ENCODE results near the gene TUBB4A.
A peak's percentile ranks its signal among the peaks of the same experiment; 100 is the strongest.

Gene TUBB4A

DNA sequence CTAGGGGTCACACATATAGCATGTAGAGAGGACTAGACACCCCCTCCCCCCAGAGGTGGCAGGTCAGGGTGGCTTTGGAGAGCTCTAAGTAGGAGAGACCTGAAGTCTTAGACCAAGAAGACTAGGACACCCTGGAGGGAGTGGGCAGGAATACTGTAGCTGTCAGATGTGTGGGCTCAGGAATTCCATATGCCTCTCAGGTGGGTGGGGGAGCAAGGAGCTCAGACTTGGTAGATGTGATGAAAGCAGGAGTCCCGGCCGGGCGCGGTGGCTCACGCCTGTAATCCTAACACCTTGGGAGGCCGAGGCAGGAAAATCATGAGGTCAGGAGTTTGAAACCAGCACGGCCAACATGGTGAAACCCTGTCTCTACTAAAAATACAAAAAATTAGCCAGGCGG is 36.4 kb downstream of the TUBB4A start:
- DNase-seq, result no peak

GRCh38 chr19:6465006-6465405 is 37.1 kb downstream of the TUBB4A start:
- DNase-seq, result no peak

DNA sequence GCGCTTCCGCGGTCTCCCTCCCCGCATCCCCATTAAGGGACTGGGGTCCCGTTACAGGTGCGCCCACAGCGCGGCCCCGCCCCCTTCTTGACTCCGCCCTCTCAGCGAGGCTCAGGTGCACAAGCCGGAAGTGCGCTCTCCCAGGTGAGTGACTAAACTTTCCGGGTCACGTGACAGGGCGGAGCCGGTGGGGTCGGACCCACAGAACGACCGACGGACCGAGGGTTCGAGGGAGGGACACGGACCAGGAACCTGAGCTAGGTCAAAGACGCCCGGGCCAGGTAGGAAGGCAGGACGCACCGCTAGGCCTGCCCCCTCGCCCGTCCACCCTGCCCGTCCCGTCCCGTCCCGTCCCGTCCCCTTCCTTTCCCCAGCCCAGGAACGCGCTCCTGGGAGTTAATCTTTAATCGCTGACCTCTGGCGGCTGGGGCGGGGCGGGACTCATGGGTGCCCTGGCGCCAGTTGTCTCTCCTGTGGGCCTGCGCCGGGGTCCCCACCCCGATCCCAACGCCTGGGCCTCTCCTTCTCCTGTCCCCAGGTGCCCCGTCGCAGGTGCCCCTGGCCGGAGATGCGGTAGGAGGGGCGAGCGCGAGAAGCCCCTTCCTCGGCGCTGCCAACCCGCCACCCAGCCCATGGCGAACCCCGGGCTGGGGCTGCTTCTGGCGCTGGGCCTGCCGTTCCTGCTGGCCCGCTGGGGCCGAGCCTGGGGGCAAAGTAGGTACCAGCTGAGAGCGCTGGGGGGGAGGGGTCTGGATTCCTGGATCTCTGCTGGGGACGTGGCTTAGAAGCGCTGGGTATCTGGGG is 37.8 kb downstream of the TUBB4A start, which contains the start of gene CRB3:
Gene CRB3, plus strand, starts transcription at position 202 of the 804 bp plus-strand sequence. Its CDS starts 431 bp downstream, at position 633.
- DNase-seq, result no peak

DNA sequence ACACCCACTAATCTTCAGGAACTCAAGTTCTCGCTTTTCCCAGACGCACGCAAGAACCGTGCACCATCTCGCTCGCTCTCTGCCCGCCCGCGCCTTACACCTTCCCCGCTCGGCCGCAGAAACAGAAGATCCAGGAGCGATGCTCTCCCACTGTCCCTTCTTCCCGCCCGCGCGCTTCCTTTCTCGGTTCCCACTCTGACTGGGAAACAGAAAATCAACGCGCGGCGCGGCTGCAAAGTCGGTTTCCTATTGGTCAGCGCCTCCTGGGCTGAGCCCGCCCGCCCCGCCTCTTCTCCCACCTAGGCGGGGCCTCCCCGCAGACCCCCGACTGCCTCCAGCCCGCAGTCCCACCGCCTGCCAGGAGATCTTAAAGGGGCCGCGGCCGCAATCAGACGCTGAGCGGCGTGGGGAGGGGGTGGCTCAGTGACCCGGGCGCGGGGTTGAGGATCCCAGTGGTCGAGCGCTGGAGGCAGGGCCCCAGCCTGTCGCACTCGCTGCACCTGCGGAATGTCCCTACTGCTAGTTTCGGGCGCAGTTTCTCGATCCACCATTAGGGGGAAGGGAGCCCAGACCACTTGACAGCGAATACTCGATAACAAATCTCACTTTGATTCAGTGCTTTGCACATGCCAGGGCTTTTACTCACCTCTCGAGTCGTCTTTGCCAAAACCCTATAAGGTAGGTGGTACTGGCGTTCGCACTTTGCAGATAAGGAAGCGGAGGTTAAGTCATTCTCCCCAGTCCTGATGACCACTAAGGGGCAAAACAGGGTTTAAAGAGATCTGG is 41.8 kb downstream of the TUBB4A start:
- peak; percentile 98 for DNase-seq

GRCh38 chr19:6459262-6460098 is 42.6 kb downstream of the TUBB4A start, which contains the start of gene SLC25A23:
SLC25A23 (minus strand) TSS chr19:6459792; CDS start chr19:6459628, 164 bp downstream.
- peak; percentile 54 for DNase-seq

DNA sequence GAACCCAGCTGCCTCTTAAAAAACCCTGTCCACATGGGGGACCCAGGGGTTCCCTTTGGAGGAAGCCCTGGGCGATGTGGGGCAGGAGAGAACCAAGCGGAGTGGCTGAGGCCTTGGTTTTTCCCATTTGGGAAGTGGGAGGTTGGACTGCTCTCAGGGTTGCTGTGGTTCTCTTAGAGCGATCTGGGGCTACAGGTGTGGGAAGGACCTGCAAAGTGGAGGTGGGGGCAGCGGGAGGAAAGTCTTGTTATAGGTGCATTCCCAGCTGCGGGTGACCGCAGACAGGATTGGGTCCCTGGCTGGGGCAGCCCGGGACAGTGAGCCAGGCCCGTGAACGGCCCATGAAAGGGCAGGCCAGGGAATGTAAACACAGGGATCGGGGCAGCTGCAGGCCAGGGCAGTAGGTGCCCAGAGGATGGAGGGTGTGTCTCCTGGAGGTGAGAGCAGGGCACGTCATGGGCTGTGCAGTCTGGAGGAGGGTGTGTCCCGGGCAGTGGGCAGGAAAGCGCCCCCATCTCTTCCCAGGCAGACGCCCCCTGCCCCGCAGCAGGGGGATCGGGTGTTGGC is 43.3 kb downstream of the TUBB4A start:
- DNase-seq, result no peak

- DNase-seq, result no peak
These were observed 44.0 kb downstream of the TUBB4A start for GRCh38 chr19:6457958-6458694.

DNA sequence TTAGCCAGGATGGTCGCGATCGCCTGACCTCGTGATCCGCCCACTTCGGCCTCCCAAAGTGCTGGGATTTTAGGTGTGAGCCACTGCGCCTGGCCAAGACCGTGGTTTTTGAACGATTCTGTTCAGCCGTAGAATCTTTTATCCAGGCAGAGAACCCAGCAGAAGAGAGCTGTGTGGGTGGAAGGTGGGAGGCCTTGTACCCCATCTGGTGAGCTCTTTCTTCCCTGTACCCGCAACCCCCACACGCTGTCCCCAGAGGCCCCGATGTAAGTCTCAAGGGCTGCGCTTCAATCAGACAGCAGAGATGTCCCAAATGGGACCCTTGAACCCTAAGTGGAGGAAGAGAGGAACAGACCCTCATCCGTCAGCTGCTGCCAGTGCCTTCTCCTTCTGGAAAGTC is 46.2 kb downstream of the TUBB4A start:
- no peak for DNase-seq

GRCh38 chr19:6453951-6454565 is 48.1 kb downstream of the TUBB4A start:
- DNase-seq, result no peak

DNA sequence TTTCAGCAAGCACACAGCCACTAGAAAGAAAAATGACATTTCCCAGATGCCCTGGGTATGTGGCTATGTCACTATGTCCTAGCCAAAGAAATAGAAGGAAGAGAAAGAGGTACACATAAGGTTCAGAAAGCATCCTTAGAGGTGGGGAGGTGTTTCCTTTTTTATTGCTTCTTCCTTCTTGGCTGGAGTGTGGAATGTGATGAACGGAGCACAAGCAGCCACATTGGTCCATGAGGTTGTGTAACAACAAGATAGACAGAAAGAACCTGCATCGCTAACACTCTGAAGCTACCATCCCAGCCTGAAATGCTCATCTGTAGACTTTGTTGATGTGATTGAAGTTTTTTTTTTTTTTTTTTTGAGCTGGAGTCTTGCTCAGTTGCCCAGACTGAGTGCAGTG is 49.2 kb downstream of the TUBB4A start:
- DNase-seq, result no peak

DNA sequence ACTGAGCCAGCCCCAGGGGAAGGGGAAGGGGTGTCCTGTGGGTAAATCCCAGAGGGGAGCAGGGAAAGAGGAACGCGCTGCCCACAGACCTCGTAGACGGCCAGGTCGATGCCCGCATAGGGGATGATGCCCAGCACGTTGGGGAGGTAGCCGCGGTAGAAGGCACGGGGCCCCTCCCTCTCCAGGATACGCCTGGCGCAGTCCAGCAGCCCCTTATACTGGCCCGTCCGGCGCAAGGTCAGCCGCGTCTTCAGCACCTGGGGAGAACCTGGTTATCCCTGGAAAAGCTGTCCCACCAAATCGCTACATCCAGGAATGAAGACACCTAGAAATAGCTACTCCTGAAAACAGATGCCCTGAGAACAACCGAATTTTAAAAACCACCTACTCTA is 49.9 kb downstream of the TUBB4A start:
- no peak for DNase-seq

DNA sequence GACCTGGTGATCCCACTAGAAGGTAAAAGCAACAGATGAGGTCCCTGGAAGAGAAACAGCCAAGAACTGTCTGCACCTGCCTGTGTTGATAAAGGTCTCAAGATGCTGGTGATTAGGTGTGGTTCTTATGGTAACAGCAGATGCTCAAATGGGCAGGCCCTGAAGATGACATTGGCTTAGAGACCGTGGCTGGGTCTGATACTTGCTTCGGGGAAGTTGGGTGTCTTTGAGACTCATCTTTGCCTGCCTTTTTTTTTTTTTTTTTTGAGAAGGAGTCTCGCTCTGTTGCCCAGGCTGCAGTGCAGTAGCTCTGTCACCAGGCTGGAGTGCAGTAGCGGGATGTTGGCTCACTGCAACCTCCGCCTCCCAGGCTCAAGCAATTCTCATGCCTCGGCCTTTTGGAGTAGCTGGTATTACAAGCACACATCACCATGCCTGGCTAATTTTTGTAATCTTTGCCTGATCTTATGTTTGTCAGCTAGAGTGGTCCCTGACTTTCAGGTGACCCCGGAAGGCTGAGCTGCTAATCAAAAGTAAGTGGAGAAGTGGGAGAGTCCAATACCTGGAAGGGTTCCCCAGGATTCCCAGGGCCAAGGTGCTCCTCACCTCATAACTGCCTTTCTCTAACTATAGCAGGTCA is 50.4 kb downstream of the TUBB4A start:
- no peak for DNase-seq

DNA sequence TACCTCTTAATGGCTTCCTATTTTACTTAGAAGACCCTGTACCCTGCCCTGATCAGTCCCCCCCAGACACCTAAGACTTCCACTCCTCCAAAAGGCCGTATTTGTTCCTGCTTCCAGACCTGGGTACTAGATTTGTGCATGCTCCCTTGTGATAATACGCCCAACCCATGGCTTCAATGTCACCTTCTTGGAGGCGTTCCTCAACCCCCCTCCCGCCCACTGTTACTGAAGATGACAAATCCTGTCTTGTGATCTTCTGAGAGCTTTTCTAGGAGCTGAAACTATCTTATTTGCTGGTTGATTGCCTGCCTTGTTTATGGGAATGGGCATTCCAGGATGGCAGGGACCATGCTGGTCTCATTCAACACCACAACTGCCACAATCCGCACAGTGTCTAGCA is 51.9 kb downstream of the TUBB4A start:
- no peak for DNase-seq

DNA sequence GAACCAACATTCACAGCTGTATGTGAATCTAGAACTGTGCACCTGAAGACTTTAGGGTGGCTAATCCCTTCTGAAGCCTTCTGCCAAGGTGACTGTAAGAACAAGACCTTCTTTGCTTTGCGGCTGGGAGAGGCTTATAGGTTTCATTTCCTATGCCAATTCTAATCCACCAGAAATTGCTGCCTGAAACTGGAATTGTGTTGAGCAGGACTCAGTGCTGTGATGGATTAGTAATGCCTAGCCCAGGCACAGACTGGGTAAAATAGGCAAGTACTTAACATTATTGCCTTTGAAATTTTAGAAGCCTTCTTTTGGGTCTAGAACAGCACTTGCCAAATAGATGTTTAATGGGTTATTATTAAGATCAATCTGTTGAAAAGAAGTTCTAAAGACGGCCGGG is 54.1 kb downstream of the TUBB4A start:
- no peak for DNase-seq

DNA sequence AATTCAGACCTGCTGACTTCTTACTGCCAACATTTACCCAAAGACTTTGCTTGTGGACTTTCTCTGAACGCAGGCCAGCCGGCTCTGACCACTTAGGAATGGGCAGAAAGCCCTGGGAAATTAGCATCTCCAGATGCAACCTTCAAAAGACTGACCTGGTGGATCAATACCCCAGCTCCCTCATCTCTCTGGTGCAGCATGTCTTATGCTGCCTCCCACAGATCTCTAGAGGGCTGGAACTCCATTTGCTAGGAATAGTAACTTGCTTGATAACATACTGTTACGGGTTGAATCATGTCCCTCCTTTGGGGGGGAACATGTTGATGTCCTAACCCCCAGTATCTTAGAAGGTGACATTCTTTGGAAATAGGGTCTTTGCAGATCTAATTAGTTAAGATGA is 55.7 kb downstream of the TUBB4A start:
- DNase-seq, result no peak
